Stimulated activated CD8-positive, alpha-beta memory T cell treated with anti-CD3 and anti-CD28 coated beads, Interleukin-7, amount 100 ng/mL, for 1 hour (primary cell): ENCODE results near the gene BBLN.
"Not testable (repeated sequence)": the region's sequence is repeated elsewhere in the genome, so short reads cannot be mapped to it uniquely, and the experiment has no call there.

Experiments
- DNase-seq, 2 donors: peaks; one replicate each; pipeline ENCODE4 v3.0.0-alpha.2; 2020; ENCODE audit warnings: low read depth in 2 of 2

Gene BBLN

DNA sequence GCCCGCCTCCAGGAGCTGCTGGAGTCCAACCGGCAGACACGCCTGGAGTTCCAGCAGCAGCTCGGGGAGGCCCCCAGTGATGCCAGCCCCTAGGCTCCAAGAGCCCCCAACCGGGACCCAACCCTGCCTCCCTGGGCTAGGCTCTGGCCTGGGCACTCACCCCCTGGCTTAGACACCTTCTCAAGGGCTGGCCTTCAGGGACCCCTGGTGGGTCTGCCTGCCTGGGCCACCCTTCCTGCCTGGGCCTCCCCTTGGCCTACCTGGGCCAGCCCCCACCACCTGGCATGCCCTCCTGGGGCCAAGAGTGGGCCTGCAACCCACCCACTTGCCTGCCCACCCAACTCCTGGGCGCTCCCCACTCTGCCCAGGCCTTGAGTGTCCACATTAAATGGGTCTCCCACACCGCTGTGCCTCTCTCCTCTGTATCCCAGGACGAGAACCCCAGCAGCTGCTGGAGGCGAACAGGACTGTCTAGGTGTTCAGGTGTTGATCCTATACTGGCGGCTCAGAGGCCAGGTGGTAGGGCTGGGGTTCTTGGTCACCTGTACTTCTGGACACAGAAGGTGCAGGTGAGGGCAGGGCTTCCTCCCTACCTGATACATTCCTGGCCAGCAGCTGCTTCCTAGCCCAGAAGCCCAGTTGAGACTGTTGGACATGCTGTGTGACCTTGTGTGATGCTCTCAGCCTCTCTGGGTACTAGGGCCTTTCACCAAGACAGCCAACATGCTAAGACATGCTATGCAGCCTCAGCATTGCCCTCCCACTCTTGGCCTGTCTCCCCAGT is 3.6 kb downstream of the BBLN start:
- no peak for DNase-seq

- no peak for DNase-seq
Measured at GRCh38 chr9:128164307-128164885, 4.3 kb downstream of the BBLN start.

- DNase-seq: no peak
Measured at GRCh38 chr9:128166169-128166568, 6.1 kb downstream of the BBLN start.

DNA sequence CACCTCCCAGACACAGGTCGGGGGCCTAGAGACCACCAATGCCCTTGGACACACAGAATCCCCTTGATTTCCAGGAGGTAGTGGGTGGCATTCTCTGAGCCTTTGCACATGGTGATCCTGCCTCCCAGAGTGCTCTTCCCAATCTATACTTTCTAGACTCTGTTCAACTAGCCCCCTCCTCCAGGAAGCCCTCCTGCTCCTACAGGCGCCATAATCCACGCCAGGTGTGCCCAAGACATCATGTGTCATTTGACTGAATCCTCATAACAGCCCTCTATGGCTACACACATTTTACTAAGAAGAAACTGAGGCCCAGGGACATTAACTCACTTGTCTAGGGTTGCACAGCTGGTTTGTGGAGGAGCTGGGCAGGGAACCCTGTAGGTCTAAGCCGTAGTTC is 7.1 kb downstream of the BBLN start:
- DNase-seq: no peak

DNA sequence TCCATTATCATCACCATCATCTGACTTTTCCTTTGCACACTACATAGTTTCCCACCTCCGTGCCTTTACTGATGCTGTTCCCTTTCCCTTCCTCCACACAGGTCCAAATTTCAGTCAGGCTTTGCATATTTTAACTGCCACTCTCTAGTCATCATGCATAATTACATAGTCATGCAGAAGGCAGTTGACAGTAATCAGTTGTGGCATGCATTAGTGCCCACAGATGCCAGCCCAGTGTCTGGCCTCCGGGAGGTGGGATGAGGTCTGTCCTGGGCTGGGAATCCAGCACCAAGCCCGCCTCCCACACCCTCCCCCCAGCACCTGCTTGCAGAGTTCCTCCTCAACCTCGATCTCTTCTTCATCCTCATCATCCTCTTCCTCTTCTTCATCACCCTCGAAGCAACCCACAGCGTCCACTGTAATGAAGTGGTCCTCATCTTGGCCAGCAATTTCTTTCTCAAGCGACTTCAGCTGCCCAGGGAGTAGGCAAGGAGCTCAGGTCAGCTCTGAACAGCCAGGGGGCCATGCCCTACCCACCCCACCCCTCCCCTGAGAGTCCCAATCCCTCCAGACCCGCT is 8.8 kb downstream of the BBLN start:
- DNase-seq: no peak

GRCh38 chr9:128169492-128169891 is 9.4 kb downstream of the BBLN start:
- DNase-seq: no peak

GRCh38 chr9:128169925-128170324 is 9.9 kb downstream of the BBLN start:
- no peak for DNase-seq

DNA sequence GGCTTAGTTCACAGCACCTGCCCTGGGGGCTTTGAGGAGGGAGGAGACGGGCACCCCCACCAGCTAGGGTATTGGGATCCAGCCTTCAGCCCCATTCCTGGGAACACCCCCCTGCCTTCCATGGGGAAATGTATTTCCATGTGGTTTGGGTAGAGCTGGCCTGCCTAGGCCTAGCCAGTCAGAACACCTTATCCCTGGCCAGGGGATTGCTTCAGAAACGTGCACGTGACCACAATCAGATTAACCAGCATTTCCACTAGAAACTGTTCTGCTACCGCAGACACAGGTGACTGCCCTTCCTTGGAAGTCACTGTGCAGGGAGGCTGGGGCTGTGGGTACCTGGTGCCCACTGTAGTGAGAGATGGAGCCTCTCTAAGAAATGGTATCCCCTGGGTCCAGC is 14.0 kb downstream of the BBLN start:
- DNase-seq: no peak

- no peak for DNase-seq
Measured at GRCh38 chr9:128175102-128175563, 15.1 kb downstream of the BBLN start.

- no peak for DNase-seq
Measured at GRCh38 chr9:128175726-128176125, 15.7 kb downstream of the BBLN start.

DNA sequence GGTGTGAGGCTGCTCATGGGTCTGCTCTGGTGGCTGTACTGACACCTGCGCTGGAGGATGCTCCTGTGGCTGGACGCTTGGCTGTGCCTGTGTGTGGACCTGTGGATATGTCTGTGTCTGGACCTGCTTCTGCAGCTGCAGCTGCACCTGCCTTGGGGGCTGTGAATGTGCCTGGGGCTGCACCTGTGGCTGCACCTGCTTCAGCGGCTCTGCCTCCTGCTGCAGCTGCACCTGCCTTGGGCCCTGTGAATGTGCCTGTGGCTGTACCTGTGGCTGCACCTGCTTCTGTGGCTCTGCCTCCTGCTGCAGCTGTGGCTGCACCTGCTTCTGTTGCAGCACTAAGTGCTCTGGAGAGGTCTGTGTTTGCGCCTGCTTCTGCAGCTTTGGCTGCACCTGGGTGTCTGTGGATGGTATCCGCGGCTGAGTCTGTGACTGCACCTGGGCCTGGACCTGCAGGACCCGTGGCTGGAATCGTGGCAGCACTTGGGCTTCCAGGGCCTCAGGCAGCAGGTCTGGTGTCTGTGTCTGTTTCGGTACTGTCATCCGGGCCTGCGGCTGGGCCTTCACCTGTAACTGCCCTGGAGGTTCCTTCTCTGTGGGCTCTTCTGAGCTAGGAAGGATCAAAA is 18.9 kb downstream of the BBLN start:
- DNase-seq: no peak

DNA sequence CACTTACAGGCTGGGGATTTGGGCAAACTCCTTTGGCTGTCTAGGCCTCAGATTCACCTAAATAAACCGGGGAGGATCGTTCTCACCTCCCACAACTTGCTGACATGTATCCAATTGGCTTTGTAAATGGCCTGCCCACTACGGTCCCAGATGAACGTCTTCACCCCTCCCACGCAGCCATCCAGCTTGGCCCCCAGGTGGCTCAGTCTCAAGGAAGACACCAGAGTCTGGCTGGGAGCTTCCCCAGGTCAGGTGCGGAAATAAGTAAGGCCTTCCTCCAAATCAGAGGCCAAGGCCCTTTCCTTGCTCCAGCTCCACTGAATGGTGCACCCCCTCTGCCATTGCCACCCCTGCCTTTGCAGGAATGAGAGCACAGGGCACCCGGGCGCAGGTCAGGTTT is 19.9 kb downstream of the BBLN start:
- no peak for DNase-seq

- DNase-seq: no peak
Measured at GRCh38 chr9:128180447-128180846, 20.4 kb downstream of the BBLN start.

- DNase-seq: not testable (repeated sequence)
Measured at GRCh38 chr9:128181480-128181879, 21.4 kb downstream of the BBLN start.

DNA sequence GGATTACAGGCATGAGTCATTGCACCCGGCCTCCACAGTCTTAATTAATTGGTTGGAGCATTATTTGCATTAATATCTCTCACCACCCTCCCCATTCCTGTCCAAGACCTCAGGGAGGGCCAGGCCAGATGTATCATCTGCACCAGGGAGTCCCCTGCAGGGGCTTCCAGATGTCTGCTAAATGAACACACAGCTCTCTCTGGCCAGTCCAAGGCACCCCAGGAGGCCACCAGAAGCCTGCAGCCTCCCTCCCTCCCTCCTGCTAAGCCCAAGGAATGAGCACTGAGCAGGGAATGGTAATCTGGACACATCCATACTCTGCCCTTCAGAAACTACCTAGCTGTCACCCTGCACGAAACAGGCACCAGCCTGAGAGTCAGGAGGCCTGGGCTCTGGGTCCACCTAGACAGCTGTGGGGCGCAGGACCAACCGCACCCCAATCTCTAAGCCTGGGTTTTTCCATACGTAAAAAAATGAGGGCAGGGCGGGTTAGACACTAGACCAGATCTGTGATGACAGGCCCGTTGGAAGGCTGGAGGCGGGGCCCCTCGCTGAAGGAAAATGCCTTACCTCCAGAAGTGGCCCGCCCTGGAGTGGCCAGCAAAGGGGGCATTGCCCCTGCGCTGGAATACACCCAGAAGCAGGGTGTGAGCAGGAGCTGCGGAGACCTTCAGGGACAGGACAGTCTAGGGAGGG is 23.0 kb downstream of the BBLN start:
- no peak for DNase-seq

DNA sequence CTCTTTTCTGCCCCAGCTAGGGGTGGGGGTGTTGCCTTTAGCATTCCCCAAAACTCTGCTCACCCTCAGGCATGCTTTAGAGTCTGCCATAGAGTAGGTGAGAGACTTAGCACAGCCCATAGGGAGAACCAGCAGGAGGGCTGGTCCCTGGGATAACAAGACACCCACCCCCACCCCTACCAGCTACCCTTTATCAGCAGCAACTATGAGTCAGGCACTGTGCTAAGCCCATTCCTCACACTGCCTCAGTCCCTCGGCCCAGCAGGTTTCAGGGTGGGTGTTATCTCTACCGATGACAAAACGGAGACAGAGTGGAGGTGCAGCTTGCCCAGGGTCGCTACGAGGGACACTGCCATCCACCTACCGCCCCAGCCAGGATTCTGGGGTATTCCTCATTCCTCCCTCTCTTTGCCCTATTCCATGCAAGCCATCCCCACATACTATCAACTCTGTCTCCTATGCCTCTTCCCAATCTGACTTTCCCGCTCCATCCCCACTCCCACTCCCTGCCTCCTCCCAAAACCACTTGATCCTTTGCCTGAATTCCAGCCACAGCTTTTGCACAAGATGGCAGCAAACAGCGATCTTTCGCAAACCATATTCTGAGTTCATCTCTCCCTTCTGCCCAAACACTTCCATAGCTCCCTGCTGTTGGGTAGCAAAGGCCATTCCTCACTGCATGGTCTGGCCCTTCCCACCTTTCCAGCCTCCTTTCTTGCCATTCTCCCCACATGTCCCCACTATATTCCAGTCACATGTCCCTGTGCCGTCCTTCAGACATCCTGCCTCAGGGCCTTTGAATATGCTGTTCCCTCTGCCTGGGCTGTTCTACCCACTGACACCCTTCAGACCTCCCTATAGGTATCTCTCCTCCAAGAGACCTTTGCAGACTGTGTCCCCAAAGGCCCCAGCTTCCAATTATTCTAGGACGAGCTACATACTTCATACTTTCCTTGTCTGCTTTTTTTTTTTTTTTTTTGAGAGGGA is 26.2 kb downstream of the BBLN start:
- no peak for DNase-seq

DNA sequence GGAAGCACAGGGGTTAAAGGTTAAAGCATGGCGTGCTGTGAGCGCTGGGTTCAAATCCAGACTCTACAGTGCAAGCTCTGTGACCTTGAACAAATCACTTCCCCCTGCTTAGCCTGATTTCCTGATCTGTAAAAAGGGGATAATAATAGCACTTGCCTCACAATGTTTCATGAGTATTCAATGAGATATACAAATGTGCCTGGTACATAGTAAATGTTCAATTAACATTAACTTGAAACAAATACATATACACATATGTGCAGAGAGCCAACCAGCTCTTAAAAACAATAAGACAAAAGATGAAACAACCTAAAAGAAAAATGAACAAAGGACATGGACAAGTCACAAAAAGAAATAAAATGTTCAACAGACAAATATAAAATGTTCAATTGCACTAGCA is 27.3 kb downstream of the BBLN start:
- DNase-seq: no peak

DNA sequence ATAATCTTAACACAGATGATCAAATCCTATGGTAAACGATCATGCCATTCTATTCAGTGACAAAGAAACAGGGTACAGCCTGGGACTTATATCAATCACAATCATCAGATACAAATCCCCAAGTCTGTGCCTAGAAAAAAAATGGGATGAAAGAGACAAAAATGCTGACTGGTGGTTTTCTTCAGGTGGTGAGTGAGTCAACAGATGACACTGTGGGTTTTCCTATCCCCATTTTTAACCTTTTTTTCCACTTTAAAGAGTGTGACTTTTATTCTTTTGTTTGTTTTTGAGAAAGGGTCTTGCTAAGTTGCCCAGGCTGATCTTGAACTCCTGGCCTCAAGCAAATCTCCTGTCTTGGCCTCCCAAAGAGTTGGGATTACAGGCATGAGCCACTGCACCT is 28.1 kb downstream of the BBLN start:
- no peak for DNase-seq

- DNase-seq: no peak
Measured at GRCh38 chr9:128190013-128190412, 29.9 kb downstream of the BBLN start.

- DNase-seq: no peak
Measured at GRCh38 chr9:128190516-128191405, 30.7 kb downstream of the BBLN start.
